Vagina (tissue), 2 donors: ENCODE measurements around the gene FIGN.

Source experiments
- CTCF ChIP-seq, 3 experiments: fragments of 450-650 bp in 2 of 3; fragments of 200-600 bp in 1 of 3; sonication (generic) in 1 of 3; IDR thresholded peaks; one replicate each; pipeline ENCODE4 v1.5.1; 2017 to 2019; ENCODE audit warnings: antibody characterized with exemption in 3 of 3, mild to moderate bottlenecking in 2 of 3, moderate library complexity in 2 of 3
- POLR2A ChIP-seq, 2 donors: fragments of 450-650 bp; IDR thresholded peaks; one replicate each; pipeline ENCODE4 v1.6.1; 2017; ENCODE audit warnings: antibody characterized with exemption in 2 of 2, mild to moderate bottlenecking in 2 of 2, moderate library complexity in 2 of 2
- POLR2AphosphoS5 ChIP-seq, 2 donors: sonication (generic); formaldehyde crosslinking; IDR thresholded peaks; one replicate each; pipeline ENCODE4 v1.9.0; 2017; ENCODE audit warnings: antibody characterized with exemption in 2 of 2, mild to moderate bottlenecking in 2 of 2, low read depth in 1 of 2; ENCODE audit not compliant: insufficient read depth in 1 of 2

GRCh38 chr2:163716101-163716500, 19.7 kb downstream of the FIGN start:
- TF ChIP-seq CTCF (IDR thresholded peaks at IDR 0.05) (no peak), POLR2A (IDR thresholded peaks at IDR 0.05) (no peak), POLR2AphosphoS5 (IDR thresholded peaks at IDR 0.05; ENCODE audit: insufficient read depth in 1 of 2, low read depth in 1 of 2) (no peak)
